ENCODE measurements around the gene INPP4B. TPM values are rescaled to one million over a fixed set of nuclear protein-coding genes. Genes with fewer than 3 reads are reported as not detected.

INPP4B gene
- total RNA-seq, 1 experiment from 2014 or later = 41.0 TPM

- H3K36me3 ChIP-seq (ENCODE audit: low read depth, low read length) = no peaks in the 10 kb centered on the region
- H4K20me1 ChIP-seq (ENCODE audit: low read length) = no peaks in the 10 kb centered on the region
- no peaks in the 10 kb centered on the region for H3K27me3 ChIP-seq (ENCODE audit: low read length)
- H3F3A ChIP-seq (ENCODE audit: low read length, unreplicated experiment) = peaks cover 10% of the 10 kb centered on the region
- no TSS peak for BruUV-seq (replicated peaks)
- TF ChIP-seq CTCF (conservative IDR thresholded peaks at IDR 0.05; ENCODE audit: low read depth, low read length) = no peak
- no peak for TF ChIP-seq EZH2 (IDR thresholded peaks at IDR 0.05; ENCODE audit: low read length, unreplicated experiment)
- no peak for TF ChIP-seq EZH2phosphoT487 (IDR thresholded peaks at IDR 0.05; ENCODE audit: borderline replicate concordance, low read length)
- H3K4me2 ChIP-seq (ENCODE audit: low read length) = no peak overlapping the region
- peaks cover 25% of the 10 kb centered on the region for H3K4me1 ChIP-seq (ENCODE audit: insufficient read depth, low read length)
- H2AFZ ChIP-seq (ENCODE audit: low read length) = no peak overlapping the region
- H3K79me2 ChIP-seq (ENCODE audit: low read length) = no peaks in the 10 kb centered on the region
- H3K4me3 ChIP-seq (ENCODE audit: low read length) = no peak overlapping the region
- ChIA-PET CTCF (no interaction called here), POLR2A (ENCODE audit: unreplicated experiment) (no interaction called here)
- intact Hi-C loops (cut with micrococcal nuclease) = no loop called here
- ATAC-seq (no peak), DNase-seq (no peak)
- no peak overlapping the region for H3K9ac ChIP-seq (ENCODE audit: low read length)
- H3K27ac ChIP-seq (ENCODE audit: low read length) = no peak overlapping the region
- H3K9me3 ChIP-seq (ENCODE audit: low read length) = no peaks in the 10 kb centered on the region
- H3K9me2 ChIP-seq (replicated peaks; ENCODE audit: low read length) = no peaks in the 10 kb centered on the region
Measured at GRCh38 chr4:142411993-142412392, 434.1 kb downstream of the INPP4B start.

- BruUV-seq (replicated peaks) = no TSS peak
- Histone ChIP-seq H3K9ac (ENCODE audit: low read length) (peak overlapping the region; percentile 85), H3K27me3 (ENCODE audit: low read length) (no peaks in the 10 kb centered on the region), H3K9me3 (ENCODE audit: low read length) (no peaks in the 10 kb centered on the region), H2AFZ (ENCODE audit: low read length) (no peak overlapping the region), H4K20me1 (ENCODE audit: low read length) (no peaks in the 10 kb centered on the region), H3K4me3 (ENCODE audit: low read length) (no peak overlapping the region), H3F3A (ENCODE audit: low read length, unreplicated experiment) (peaks cover 10% of the 10 kb centered on the region), H3K27ac (ENCODE audit: low read length) (peak overlapping the region; percentile 98), H3K79me2 (ENCODE audit: low read length) (peaks cover 7% of the 10 kb centered on the region), H3K4me1 (ENCODE audit: insufficient read depth, low read length) (peaks cover 45% of the 10 kb centered on the region), H3K4me2 (ENCODE audit: low read length) (peak overlapping the region; percentile 60; the same call in 1 of the 2 replicates), H3K9me2 (replicated peaks; ENCODE audit: low read length) (no peaks in the 10 kb centered on the region), H3K36me3 (ENCODE audit: low read depth, low read length) (no peaks in the 10 kb centered on the region)
- ChIA-PET CTCF (no interaction called here), POLR2A (ENCODE audit: unreplicated experiment) (interaction anchor here (0.7 to 1.7 kb wide), 2 partner anchors 66 to 1813 kb away, joined by 7 to 9 read pairs; no protein-coding TSS in a partner anchor)
- DNase-seq (peak; percentile 98), ATAC-seq (peak; percentile 59)
- TF ChIP-seq EZH2 (IDR thresholded peaks at IDR 0.05; ENCODE audit: low read length, unreplicated experiment) (no peak), EZH2phosphoT487 (IDR thresholded peaks at IDR 0.05; ENCODE audit: borderline replicate concordance, low read length) (no peak), CTCF (conservative IDR thresholded peaks at IDR 0.05; ENCODE audit: low read depth, low read length) (no peak)
- intact Hi-C loops (cut with micrococcal nuclease) = loop anchor here (1.0 to 10.0 kb wide), 7 partner anchors 29 to 311 kb away; no protein-coding TSS in a partner anchor
Measured at GRCh38 chr4:142408003-142408441, 438.1 kb downstream of the INPP4B start.

- H3K36me3 ChIP-seq (ENCODE audit: low read depth, low read length) = peaks cover 3% of the 10 kb centered on the region
- H3K27ac ChIP-seq (ENCODE audit: low read length) = peak overlapping the region; percentile 97
- peak overlapping the region; percentile 79 for H3K9ac ChIP-seq (ENCODE audit: low read length)
- H3K79me2 ChIP-seq (ENCODE audit: low read length) = peaks cover 12% of the 10 kb centered on the region
- H3K4me3 ChIP-seq (ENCODE audit: low read length) = peak overlapping the region; percentile 23; the same call in 1 of the 2 replicates
- no peak for TF ChIP-seq EZH2phosphoT487 (IDR thresholded peaks at IDR 0.05; ENCODE audit: borderline replicate concordance, low read length)
- TF ChIP-seq EZH2 (IDR thresholded peaks at IDR 0.05; ENCODE audit: low read length, unreplicated experiment) = no peak
- H3K27me3 ChIP-seq (ENCODE audit: low read length) = no peaks in the 10 kb centered on the region
- no peaks in the 10 kb centered on the region for H4K20me1 ChIP-seq (ENCODE audit: low read length)
- POLR2A ChIA-PET (ENCODE audit: unreplicated experiment) = interaction anchor here (1.7 kb wide), 1 partner anchor 66 kb away, joined by 9 read pairs; no protein-coding TSS in a partner anchor
- no peaks in the 10 kb centered on the region for H3K9me3 ChIP-seq (ENCODE audit: low read length)
- peaks cover 10% of the 10 kb centered on the region for H3F3A ChIP-seq (ENCODE audit: low read length, unreplicated experiment)
- H2AFZ ChIP-seq (ENCODE audit: low read length) = no peak overlapping the region
- intact Hi-C loops (cut with micrococcal nuclease) = loop anchor here (2.0 to 10.0 kb wide), 3 partner anchors 123 to 263 kb away; no protein-coding TSS in a partner anchor
- CTCF ChIA-PET = no interaction called here
- BruUV-seq (replicated peaks) = no TSS peak
- peak overlapping the region; percentile 84 for H3K4me2 ChIP-seq (ENCODE audit: low read length)
- peaks cover 49% of the 10 kb centered on the region for H3K4me1 ChIP-seq (ENCODE audit: insufficient read depth, low read length)
- peak; percentile 12 for ATAC-seq
- DNase-seq = no peak
- no peaks in the 10 kb centered on the region for H3K9me2 ChIP-seq (replicated peaks; ENCODE audit: low read length)
Measured at GRCh38 chr4:142407596-142407995, 438.5 kb downstream of the INPP4B start.

All from PC-3 (cell line).